Astrocyte (in vitro differentiated cells and primary cell): ENCODE measurements around the gene CLN3. TPM values are rescaled to one million over a fixed set of nuclear protein-coding genes. Genes with fewer than 3 reads are reported as not detected.
"Not testable (repeated sequence)": the region's sequence is repeated elsewhere in the genome, so short reads cannot be mapped to it uniquely, and the experiment has no call there.

ENCODE experiments used
- DNase-seq: peaks from one replicate; pipeline ENCODE4 v3.0.0-alpha.2; 2010; ENCODE audit warnings: low read depth
- FAIRE-seq: peaks from 2 replicates; lab custom pipeline; 2011; peaks lifted over from hg19 to GRCh38; lab: Jason Lieb, UNC
- H2AFZ ChIP-seq: 2 replicates; pipeline ENCODE4 v1.6.0; 2012; ENCODE audit warnings: low read depth, low read length, inconsistent platforms
- H3K27ac ChIP-seq: 2 replicates; pipeline ENCODE4 v1.5.1; 2011; ENCODE audit warnings: low read depth, low read length, inconsistent platforms
- H3K27me3 ChIP-seq: 2 replicates; pipeline ENCODE4 v1.6.0; 2011; ENCODE audit warnings: low read length, inconsistent platforms; ENCODE audit not compliant: insufficient read depth
- H3K36me3 ChIP-seq: 2 replicates; pipeline ENCODE4 v1.5.1; 2011; ENCODE audit warnings: low read length, inconsistent platforms; ENCODE audit not compliant: insufficient read depth
- H3K4me1 ChIP-seq: 2 replicates; pipeline ENCODE4 v1.5.1; 2011; ENCODE audit warnings: low read length, inconsistent platforms; ENCODE audit not compliant: insufficient read depth
- H3K4me2 ChIP-seq: 2 replicates; pipeline ENCODE4 v1.6.0; 2012; ENCODE audit warnings: low read length, inconsistent platforms
- H3K4me3 ChIP-seq: 2 replicates; pipeline ENCODE4 v1.5.1; 2011; ENCODE audit warnings: low read depth, mild to moderate bottlenecking, low read length, inconsistent platforms; ENCODE audit not compliant: insufficient read depth
- H3K79me2 ChIP-seq: 2 replicates; pipeline ENCODE4 v1.6.0; 2012; ENCODE audit warnings: mild to moderate bottlenecking, low read length, inconsistent platforms; ENCODE audit not compliant: insufficient read depth
- H3K9ac ChIP-seq: 2 replicates; pipeline ENCODE4 v1.6.0; 2012; ENCODE audit warnings: mild to moderate bottlenecking, low read length, inconsistent platforms
- H3K9me3 ChIP-seq: 2 replicates; pipeline ENCODE4 v1.5.1; 2012; ENCODE audit warnings: low read depth, mild to moderate bottlenecking, low read length, inconsistent platforms; ENCODE audit not compliant: insufficient read depth
- H4K20me1 ChIP-seq: 2 replicates; pipeline ENCODE4 v1.6.0; 2012; ENCODE audit warnings: low read length, inconsistent platforms; ENCODE audit not compliant: insufficient read depth
- H3K27ac Mint-ChIP-seq: one replicate; pipeline ENCODE4 v1.8.0; 2021; ENCODE audit warnings: mild to moderate bottlenecking, mixed read lengths; ENCODE audit not compliant: unreplicated experiment
- H3K27me3 Mint-ChIP-seq: one replicate; pipeline ENCODE4 v1.8.0; 2021; ENCODE audit warnings: low read depth, mixed read lengths; ENCODE audit not compliant: unreplicated experiment
- H3K36me3 Mint-ChIP-seq: one replicate; pipeline ENCODE4 v1.8.0; 2021; ENCODE audit warnings: low read depth, mixed read lengths; ENCODE audit not compliant: unreplicated experiment
- H3K4me1 Mint-ChIP-seq: one replicate; pipeline ENCODE4 v1.8.0; 2021; ENCODE audit warnings: low read depth, mixed read lengths; ENCODE audit not compliant: unreplicated experiment
- H3K4me3 Mint-ChIP-seq: one replicate; pipeline ENCODE4 v1.8.0; 2021; ENCODE audit warnings: mild to moderate bottlenecking, moderate library complexity, mixed read lengths; ENCODE audit not compliant: unreplicated experiment
- H3K9me3 Mint-ChIP-seq: one replicate; pipeline ENCODE4 v1.8.0; 2021; ENCODE audit warnings: mild to moderate bottlenecking, mixed read lengths; ENCODE audit not compliant: unreplicated experiment
- CTCF ChIP-seq: IDR thresholded peaks from 2 replicates; pipeline ENCODE4 v1.5.1; 2011; ENCODE audit warnings: low read depth, mild to moderate bottlenecking, inconsistent platforms, low read length, moderate library complexity; ENCODE audit not compliant: insufficient read depth
- EZH2 ChIP-seq: IDR thresholded peaks from 2 replicates; pipeline ENCODE4 v1.6.1; 2012; ENCODE audit warnings: mild to moderate bottlenecking, low read length, inconsistent platforms; ENCODE audit not compliant: insufficient read depth
- total RNA-seq: library from RNA; stranded (reverse); gene quantifications from 2 replicates; pipeline ENCODE4 v1.2.1, GENCODE V29; 2021

CLN3 gene
- total RNA-seq, 1 donor from 2014 or later: 26.0 TPM

GRCh38 chr16:28529124-28529523, 37.2 kb upstream of the CLN3 start:
- no peak for FAIRE-seq
- H3K79me2 ChIP-seq: no peaks in the 10 kb centered on the region
- no peaks in the 10 kb centered on the region for H3K9me3 ChIP-seq
- DNase-seq: no peak
- no peaks in the 10 kb centered on the region for H3K36me3 ChIP-seq
- Mint-ChIP-seq H3K9me3 (peaks cover 3% of the 10 kb centered on the region), H3K27ac (no peak overlapping the region), H3K27me3 (no peaks in the 10 kb centered on the region), H3K4me1 (no peaks in the 10 kb centered on the region), H3K36me3 (peaks cover 3% of the 10 kb centered on the region), H3K4me3 (no peak overlapping the region)
- H3K4me3 ChIP-seq: no peak overlapping the region
- no peaks in the 10 kb centered on the region for H3K27me3 ChIP-seq
- H2AFZ ChIP-seq: no peak overlapping the region
- H3K4me1 ChIP-seq: no peaks in the 10 kb centered on the region
- no peak overlapping the region for H3K4me2 ChIP-seq
- no peak for TF ChIP-seq CTCF
- H4K20me1 ChIP-seq: no peaks in the 10 kb centered on the region
- no peak overlapping the region for H3K9ac ChIP-seq
- H3K27ac ChIP-seq: no peak overlapping the region

- H3K27ac ChIP-seq: no peak overlapping the region
- H3K36me3 ChIP-seq: no peaks in the 10 kb centered on the region
- no peak overlapping the region for H3K4me2 ChIP-seq
- H3K4me3 ChIP-seq: no peak overlapping the region
- peaks cover 4% of the 10 kb centered on the region for H3K27me3 Mint-ChIP-seq
- no peaks in the 10 kb centered on the region for H4K20me1 ChIP-seq
- FAIRE-seq (no peak), DNase-seq (no peak)
- H3K36me3 Mint-ChIP-seq: peaks cover under 1% of the 10 kb centered on the region
- H3K9me3 ChIP-seq: no peaks in the 10 kb centered on the region
- H3K27ac Mint-ChIP-seq: no peak overlapping the region
- H2AFZ ChIP-seq: no peak overlapping the region
- H3K4me1 Mint-ChIP-seq: no peaks in the 10 kb centered on the region
- H3K27me3 ChIP-seq: no peaks in the 10 kb centered on the region
- no peak overlapping the region for H3K4me3 Mint-ChIP-seq
- H3K79me2 ChIP-seq: no peaks in the 10 kb centered on the region
- peaks cover 3% of the 10 kb centered on the region for H3K9me3 Mint-ChIP-seq
- no peak overlapping the region for H3K9ac ChIP-seq
- H3K4me1 ChIP-seq: no peaks in the 10 kb centered on the region
- TF ChIP-seq CTCF (no peak), EZH2 (no peak)
These were observed 36.6 kb upstream of the CLN3 start for GRCh38 chr16:28528463-28528867.

- Histone ChIP-seq H2AFZ (no peak overlapping the region), H3K9me3 (no peaks in the 10 kb centered on the region), H3K27me3 (no peaks in the 10 kb centered on the region), H3K36me3 (no peaks in the 10 kb centered on the region), H4K20me1 (no peaks in the 10 kb centered on the region), H3K27ac (no peak overlapping the region), H3K79me2 (no peaks in the 10 kb centered on the region), H3K4me3 (no peak overlapping the region), H3K9ac (no peak overlapping the region), H3K4me1 (no peaks in the 10 kb centered on the region), H3K4me2 (no peak overlapping the region)
- H3K27me3 Mint-ChIP-seq: peaks cover 7% of the 10 kb centered on the region
- no peak for TF ChIP-seq EZH2
- no peak for TF ChIP-seq CTCF
- no peak for DNase-seq
- no peaks in the 10 kb centered on the region for H3K36me3 Mint-ChIP-seq
- no peak overlapping the region for H3K27ac Mint-ChIP-seq
- H3K9me3 Mint-ChIP-seq: peaks cover 3% of the 10 kb centered on the region
- FAIRE-seq: no peak
- no peak overlapping the region for H3K4me3 Mint-ChIP-seq
- no peaks in the 10 kb centered on the region for H3K4me1 Mint-ChIP-seq
These were observed 36.1 kb upstream of the CLN3 start for GRCh38 chr16:28527985-28528384.

GRCh38 chr16:28527100-28527785, 35.4 kb upstream of the CLN3 start:
- H3K4me3 Mint-ChIP-seq, H3K9ac ChIP-seq, FAIRE-seq, H3K36me3 ChIP-seq, H3K4me2 ChIP-seq, H3K79me2 ChIP-seq, H3K4me1 Mint-ChIP-seq, H3K27ac ChIP-seq, H4K20me1 ChIP-seq, H2AFZ ChIP-seq, DNase-seq, H3K9me3 ChIP-seq, H3K27ac Mint-ChIP-seq, H3K36me3 Mint-ChIP-seq, H3K27me3 ChIP-seq, H3K4me1 ChIP-seq, H3K9me3 Mint-ChIP-seq, H3K4me3 ChIP-seq: not testable (repeated sequence)
- peaks cover 11% of the 10 kb centered on the region for H3K27me3 Mint-ChIP-seq
